MG63 (cell line): Measurements from ENCODE around the gene LTBP3. TPM values are rescaled to one million over a fixed set of nuclear protein-coding genes. Genes with fewer than 3 reads are reported as not detected.

Experiments used
- DNase-seq: peaks from one replicate; pipeline ENCODE4 v3.0.0-alpha.2; 2020
- H3K27me3 ChIP-seq: fragments of 250-450 bp; sonication (Bioruptor Pico); 2 replicates; pipeline ENCODE4 v1.5.1; 2020; ENCODE audit warnings: mild to moderate bottlenecking, moderate library complexity
- H3K36me3 ChIP-seq: fragments of 250-450 bp; sonication (Bioruptor Pico); 2 replicates; pipeline ENCODE4 v1.5.1; 2020; ENCODE audit warnings: mild to moderate bottlenecking, moderate library complexity
- H3K4me3 ChIP-seq: fragments of 250-450 bp; sonication (Bioruptor Pico); 2 replicates; pipeline ENCODE4 v1.5.1; 2020; ENCODE audit warnings: mild to moderate bottlenecking, moderate library complexity
- H3K9me3 ChIP-seq: fragments of 250-450 bp; sonication (Bioruptor Pico); 2 replicates; pipeline ENCODE4 v1.5.1; 2020; ENCODE audit warnings: mild to moderate bottlenecking, moderate library complexity
- total RNA-seq: library from RNA; depleted of rRNA; stranded (reverse); fragments of >200 nt; shearing (Covaris generic); gene quantifications from 2 replicates; pipeline ENCODE4 v1.2.3, GENCODE V29; 2014; ENCODE audit warnings: low replicate concordance; rRNA removed

The LTBP3 gene
- 109 and 124 TPM in 2 replicates for total RNA-seq

DNA sequence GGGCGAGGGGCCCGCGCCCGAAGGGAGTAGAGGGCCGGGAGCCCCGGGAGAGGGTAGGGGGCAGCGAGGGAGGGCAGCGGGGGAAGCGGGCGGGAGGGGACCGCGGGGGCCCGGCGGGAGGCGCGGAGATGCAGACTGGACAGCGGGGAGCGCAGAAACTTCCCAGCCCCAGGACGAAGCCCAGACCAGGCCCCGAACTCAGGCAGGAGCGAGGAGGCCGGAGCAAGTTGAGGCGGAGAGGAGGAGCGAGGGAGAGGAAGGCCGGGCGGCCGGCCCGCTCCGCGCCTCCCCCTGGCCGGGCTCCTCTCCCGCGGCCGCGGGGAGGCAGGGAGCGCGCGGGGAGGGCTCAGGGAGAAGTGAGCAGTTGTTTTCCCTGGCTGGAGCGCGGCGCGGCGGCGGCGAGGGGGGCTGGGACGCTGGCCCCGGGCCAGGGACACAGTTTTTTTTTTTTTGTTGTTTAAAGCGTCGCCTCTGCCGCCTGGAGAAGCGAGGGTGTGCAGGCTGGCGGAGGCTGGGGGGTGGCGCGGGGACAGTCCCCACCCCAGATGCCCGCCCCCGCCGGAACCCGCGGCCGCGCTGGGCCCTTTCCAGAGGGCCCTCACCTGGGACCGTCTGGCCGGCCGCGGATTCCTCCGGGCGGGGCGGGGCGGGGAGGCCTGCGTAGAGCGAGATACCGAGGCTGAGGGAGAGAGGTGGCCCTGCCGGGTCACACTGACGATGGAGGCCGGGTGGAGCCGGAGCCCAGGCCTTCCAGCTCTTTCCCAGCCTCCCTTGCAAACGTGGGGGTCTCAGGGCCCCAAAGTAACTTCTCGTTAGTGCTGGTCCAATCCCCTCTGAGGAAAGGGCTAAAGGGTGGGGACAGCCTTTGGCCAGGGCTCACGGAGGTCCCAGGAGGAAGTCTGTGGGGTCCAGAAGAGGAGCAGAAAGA, at the start of gene LTBP3:
Gene LTBP3 (minus strand): TSS at position 358 of the 928 bp plus-strand sequence. CDS start 400 bp downstream, outside the sequence.
- peaks cover 20% of the 10 kb centered on the region for H3K36me3 ChIP-seq
- peak; percentile 89 for DNase-seq
- peak within 1 kb of the TSS; percentile 67 for H3K4me3 ChIP-seq
- no peaks in the 10 kb centered on the region for H3K9me3 ChIP-seq
- H3K27me3 ChIP-seq, result no peaks in the 10 kb centered on the region

DNA sequence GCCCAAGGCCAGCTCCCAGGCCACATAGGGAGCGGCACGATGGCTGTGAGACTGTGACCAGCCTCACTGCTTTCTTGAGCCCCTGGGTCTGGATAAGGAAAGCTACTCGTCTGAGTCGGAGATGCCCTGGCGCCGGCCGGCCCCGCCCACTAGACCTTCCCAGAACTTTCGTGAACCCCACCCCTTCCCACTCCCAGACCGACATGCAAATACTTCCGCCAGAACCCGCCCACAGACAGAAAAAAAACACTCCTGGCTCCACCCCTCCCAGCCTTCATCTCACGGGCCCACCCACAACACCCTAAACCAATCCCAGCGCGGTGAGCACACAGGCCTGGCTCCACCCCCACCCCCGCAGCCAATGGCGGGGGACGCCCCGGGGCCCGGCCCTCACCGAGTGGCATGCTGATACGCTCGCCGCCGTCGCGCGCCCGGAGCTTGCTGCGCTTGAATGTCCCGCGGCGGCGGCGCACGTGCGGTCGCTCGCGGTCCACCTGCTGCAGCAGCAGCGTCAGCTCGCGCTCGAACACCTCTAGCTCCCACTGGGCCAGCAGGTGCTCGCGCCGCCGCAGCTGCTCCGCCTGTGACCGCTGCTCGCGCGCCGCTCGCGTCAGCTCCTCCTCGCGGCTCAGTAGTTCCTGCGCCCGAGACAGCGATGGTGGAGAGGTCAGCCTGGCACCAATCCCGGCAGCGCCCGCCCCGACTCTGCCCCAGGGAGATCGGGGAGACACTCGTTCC, 48.9 kb upstream of the LTBP3 start:
- H3K36me3 ChIP-seq, result peaks cover 30% of the 10 kb centered on the region
- no peak overlapping the region for H3K4me3 ChIP-seq
- H3K9me3 ChIP-seq, result no peaks in the 10 kb centered on the region
- no peak for DNase-seq
- no peaks in the 10 kb centered on the region for H3K27me3 ChIP-seq

DNA sequence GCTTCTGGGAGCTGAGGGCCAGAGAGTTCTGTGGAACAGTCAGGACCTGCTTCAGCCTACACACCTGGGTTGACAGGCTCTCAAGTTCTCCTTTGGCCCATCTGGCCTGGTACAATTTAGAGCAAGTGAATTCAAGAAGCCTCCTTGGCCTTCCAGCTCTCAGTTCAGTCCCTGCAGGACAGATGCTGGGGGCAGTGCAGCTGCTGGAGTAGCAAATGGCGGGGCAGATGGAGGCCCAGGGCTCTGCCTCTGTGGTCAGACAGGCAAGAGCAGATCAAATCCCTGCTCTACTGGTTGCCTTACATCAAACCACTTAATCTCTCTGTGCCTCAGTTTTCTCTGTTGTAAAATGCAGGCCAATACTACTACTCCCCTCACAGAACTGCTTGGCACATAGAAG, 46.1 kb upstream of the LTBP3 start:
- Histone ChIP-seq H3K36me3 (peaks cover 26% of the 10 kb centered on the region), H3K4me3 (no peak overlapping the region), H3K27me3 (no peaks in the 10 kb centered on the region), H3K9me3 (no peaks in the 10 kb centered on the region)
- DNase-seq, result no peak

DNA sequence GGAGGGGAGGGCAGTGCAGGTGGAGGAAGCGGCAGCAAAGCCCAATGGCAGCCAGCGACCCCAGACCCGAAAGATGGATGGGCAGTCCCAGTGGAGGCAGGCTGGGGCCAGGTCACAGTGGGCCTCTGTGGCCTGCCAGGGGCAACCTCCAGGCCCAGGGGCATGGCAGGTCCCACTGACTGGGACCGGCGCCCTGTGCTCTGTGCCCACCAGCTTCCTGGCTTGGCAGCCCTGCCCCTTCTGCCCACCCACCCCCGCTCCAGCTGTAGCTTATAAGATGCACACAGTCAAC, 41.7 kb upstream of the LTBP3 start:
- Histone ChIP-seq H3K27me3 (no peaks in the 10 kb centered on the region), H3K4me3 (no peak overlapping the region), H3K9me3 (no peaks in the 10 kb centered on the region), H3K36me3 (peaks cover 13% of the 10 kb centered on the region)
- DNase-seq, result no peak

DNA sequence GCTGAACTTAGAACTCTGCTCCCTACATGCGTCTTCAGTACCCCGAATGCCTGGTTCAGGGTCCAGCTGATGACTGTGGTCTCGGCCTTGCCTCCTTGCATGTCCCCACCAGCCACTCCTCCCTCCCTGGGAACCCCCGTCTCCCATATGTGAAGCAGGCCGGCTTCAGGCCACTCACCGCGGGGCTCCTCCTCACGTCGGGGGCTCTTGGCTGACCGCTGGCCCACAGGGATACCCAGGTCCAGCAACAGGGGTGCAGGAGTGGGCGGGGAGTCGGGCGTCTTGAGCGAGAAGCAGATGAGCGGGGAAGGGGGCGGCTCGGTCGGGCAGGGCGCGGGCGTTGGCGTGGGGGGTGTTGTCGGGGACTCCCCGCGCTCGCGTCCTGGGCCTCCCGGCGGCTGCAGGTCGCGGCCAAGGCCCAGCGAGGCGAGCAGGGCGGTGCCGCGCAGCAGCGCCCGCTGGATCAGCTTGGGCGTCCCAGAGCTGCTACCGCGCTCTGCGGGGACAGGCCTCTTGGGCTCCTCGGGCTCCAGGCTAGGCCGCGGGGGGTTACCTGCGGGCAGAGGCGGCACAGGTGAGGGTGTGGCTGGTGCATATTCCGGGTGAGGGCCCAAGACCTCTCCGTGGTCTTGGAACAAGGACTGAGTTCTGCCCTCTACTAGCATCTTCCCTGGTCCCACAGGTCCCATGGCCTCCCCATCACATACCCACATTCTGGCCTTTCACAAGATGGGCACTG, 41.2 kb upstream of the LTBP3 start:
- Histone ChIP-seq H3K9me3 (no peaks in the 10 kb centered on the region), H3K4me3 (no peak overlapping the region), H3K27me3 (no peaks in the 10 kb centered on the region), H3K36me3 (peaks cover 9% of the 10 kb centered on the region; the same call in 1 of the 2 replicates)
- no peak for DNase-seq

DNA sequence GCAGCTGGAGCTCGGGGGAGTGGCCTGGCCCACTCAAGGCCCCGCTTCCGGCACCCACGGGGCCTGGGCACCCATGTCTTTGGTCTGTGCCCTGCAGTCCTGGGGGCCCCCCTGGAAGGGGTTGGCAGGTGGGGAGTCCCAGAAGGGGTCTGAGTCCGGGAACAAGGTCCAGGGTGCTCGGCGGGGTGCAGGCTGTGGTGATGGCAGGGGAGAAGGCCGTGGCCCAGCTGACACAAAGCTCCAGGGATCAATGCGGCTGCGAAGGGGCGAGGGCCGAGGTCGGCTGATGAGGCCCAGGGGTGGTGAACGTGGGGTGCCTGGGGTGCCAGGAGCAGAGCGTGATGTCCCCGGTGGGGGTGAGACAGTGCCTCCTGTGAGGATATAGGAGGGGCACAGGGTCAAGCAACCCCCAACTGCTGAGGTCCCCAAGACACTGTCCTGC, 40.1 kb upstream of the LTBP3 start:
- peaks cover 5% of the 10 kb centered on the region; the same call in 1 of the 2 replicates for H3K36me3 ChIP-seq
- no peaks in the 10 kb centered on the region for H3K9me3 ChIP-seq
- DNase-seq, result no peak
- no peaks in the 10 kb centered on the region for H3K27me3 ChIP-seq
- H3K4me3 ChIP-seq, result no peak overlapping the region

DNA sequence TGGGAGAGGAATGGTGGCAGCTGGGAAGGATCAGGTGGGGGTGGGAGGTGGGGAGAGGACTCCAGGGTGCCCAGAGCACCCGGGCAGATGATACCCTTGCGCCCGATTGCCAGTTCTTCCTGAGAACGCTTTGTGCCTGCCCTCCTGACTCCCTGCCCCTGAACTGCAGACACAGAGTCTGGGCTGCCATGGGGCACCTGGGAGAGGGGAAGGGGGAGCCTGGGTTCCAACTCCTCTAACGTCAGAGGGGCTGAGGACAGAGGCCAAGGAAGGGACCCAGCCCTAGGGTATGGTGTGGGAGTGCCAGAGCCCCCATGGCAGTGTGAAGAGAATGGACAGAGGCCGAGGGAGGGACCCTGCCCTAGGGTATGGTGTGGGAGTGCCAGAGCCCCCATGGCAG, 38.4 kb upstream of the LTBP3 start:
- no peaks in the 10 kb centered on the region for H3K27me3 ChIP-seq
- H3K36me3 ChIP-seq, result peaks cover 5% of the 10 kb centered on the region; the same call in 1 of the 2 replicates

DNA sequence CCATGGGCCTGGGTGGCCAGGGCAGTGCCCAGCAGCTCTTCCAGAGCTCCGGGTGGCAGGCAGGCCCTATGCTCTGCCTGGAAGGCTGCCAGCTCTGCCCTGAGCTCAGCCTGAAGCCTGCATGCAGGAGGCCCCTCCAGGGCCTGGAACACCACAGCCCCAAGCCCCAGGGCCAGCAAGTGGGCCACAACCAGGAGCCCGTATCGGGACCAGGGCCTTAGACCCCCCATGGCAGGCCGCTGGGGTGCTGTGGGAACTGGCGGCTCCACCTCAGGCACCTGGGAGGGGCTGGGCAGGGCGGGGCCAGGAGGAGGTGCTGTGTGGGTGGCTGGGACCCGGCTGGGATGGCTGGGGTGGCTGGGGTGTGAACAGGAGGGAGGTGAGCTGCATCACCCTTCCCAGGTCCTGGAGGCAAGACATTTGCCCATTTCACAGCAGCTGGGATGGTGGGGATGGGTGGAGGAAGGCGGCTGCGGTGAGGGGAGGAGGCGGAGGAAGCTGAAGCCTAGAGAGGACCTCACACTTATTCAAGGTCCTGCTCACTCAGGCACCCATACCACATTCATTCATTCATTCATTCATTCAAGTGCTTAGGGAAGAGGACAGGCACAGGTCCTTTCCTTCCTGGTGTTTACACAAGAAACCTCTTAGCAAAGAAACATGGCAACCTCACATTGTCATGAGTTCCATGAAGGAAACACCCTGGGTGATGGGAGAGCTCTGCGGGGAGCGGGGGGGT, 37.6 kb upstream of the LTBP3 start, which contains the start of gene KCNK7:
Gene KCNK7 (minus strand): TSS at position 258 of the 739 bp plus-strand sequence. CDS start 28 bp downstream, at position 230.
- peaks cover 9% of the 10 kb centered on the region for H3K36me3 ChIP-seq
- H3K9me3 ChIP-seq, result no peaks in the 10 kb centered on the region
- no peaks in the 10 kb centered on the region for H3K27me3 ChIP-seq
- DNase-seq, result no peak
- no peak within 1 kb of the TSS for H3K4me3 ChIP-seq

More for the DNA sequence above, 38.4 kb upstream of the LTBP3 start:
- H3K9me3 ChIP-seq, result no peaks in the 10 kb centered on the region
- no peak for DNase-seq
- no peak overlapping the region for H3K4me3 ChIP-seq

DNA sequence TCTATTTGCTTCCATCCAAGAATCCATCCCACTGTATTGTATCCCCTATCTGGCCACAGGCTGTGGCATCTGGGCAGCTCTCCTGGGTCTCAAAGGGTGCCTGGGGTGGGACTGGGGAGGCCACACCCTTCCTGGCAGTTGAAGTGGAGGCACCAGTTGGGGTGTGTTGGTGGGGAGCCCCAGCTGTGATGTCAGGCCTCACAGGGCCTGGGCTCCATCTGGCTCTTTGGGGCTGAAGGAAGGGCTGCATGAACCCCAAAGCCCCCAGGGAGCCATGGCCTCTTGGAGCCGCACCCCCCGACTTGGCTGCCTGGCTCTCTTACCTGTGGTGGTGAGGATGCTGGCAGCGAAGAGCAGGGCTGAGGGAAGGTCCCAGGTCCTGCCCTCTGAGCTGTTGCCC, 37.0 kb upstream of the LTBP3 start:
- no peaks in the 10 kb centered on the region for H3K9me3 ChIP-seq
- H3K27me3 ChIP-seq, result no peaks in the 10 kb centered on the region
- DNase-seq, result no peak
- H3K4me3 ChIP-seq, result no peak overlapping the region
- H3K36me3 ChIP-seq, result peaks cover 15% of the 10 kb centered on the region

DNA sequence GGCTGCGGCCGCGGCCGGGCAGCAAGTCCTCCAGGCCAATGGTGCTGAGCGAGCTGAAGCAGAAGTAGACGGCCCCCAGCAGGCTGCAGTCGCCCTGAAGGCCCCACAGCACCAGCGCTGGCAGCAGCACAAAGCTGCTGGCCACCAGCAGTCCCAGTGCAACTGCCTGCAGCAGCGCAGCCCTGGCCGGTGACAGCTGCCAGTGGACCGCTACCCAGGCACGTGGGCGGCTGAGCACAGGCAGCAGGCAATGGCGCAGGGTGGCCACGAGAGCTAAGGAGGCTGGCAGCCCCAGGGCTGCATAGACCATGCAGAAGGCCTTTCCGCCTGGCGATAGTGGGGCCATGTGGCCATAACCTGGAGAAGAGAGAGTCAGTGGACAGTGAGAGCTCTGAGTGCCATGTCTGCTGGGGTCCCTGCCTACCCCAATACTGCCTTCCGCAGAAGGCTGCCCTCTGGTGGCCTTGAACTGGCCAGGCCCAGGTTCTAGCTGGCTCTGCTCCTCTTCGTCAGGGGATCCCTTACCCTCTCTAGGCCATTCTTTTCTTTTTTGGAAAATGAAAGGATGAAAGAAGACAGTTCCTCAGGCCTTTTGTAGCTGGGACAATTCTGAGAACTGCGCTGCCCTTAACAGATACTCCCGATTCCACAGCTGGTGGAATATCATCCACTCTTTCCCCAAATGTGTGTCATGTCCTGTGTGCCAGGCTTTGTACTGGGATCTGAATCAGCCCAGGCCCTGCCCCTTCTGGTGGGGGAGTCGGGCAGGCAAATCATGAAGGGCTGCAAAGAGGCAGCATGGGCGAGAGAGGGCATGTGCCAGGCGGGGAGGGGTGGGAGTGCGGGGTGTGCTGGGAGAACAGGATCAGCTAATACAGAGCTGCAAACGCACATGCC, 35.6 kb upstream of the LTBP3 start:
- H3K9me3 ChIP-seq, result no peaks in the 10 kb centered on the region
- no peaks in the 10 kb centered on the region for H3K27me3 ChIP-seq
- no peak for DNase-seq
- H3K4me3 ChIP-seq, result no peak overlapping the region
- peaks cover 16% of the 10 kb centered on the region for H3K36me3 ChIP-seq

DNA sequence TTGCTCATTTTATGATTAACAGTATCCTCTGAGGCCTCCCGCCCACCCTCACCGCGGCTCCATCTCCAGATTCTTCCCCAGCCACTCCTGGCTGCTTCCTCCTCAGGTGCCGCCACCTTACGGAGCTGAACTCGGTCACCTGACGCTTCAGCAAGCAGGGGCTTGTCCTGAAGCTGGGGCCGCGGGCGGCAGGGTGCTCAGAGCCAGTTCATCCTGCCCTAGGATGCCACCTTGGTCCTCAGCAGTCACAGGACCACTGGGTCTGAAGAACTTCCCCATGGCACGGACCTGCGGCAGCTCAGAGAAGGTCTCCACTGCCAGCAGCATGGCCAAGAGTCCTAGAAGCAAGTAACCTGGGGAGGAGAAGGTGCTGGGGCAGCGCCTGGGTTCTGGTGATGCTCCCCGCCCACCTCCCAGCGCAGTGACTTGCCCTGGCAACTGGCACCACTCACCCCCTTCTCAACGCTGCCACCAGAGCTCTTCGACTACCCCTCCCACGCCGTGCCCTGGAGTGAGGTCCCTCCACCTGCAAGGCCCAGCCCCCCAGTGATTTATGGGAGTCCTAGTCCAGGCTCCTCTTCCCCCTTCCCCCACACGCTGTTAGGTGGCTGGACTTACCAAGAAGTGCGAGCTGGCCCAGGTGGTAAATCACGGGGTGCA, 34.8 kb upstream of the LTBP3 start:
- Histone ChIP-seq H3K9me3 (no peaks in the 10 kb centered on the region), H3K4me3 (no peak overlapping the region), H3K36me3 (peaks cover 21% of the 10 kb centered on the region), H3K27me3 (no peaks in the 10 kb centered on the region)
- no peak for DNase-seq

DNA sequence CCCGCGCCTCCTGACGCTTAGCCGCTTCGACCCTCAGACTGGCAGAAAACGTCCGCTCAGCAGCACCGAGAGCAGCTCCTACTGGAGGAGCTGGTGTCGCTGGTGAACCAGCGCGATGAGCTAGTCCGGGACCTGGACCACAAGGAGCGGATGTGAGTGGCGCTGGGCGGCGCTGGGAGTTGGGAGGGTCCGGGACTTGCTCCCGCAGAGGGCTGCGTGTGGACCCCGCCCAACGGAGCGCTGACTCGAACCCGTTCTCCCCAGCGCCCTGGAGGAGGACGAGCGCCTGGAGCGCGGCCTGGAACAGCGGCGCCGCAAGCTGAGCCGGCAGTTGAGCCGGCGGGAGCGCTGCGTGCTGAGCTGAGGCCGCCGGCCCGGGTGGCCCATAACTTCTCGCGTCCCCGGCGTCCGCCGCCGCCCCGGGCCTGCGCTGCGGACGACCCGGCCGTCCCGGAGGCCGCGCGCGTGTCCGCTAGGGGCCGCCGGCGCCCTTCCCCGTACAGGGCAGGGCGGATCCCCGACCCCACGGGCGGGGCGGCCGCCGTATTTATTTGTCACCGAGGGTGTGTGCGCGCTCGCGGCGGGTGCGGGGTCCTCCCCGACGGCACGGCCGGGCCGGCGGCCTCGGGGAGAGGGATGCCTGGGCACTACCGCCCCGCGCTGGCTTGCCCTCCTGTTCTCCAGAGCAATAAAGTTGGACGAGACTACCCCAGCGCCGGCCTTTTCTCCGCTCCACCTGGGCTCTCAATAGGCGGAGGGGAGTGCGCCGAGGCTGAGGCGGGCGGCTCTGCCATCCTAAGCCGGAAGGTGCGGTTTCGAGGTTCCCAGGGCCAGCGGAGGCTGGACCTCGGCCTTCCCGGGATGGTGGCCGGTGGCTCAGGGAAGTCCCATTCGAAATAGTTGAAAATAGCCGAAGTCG, 34.0 kb upstream of the LTBP3 start:
- Histone ChIP-seq H3K27me3 (no peaks in the 10 kb centered on the region), H3K4me3 (no peak overlapping the region), H3K36me3 (peaks cover 21% of the 10 kb centered on the region), H3K9me3 (no peaks in the 10 kb centered on the region)
- no peak for DNase-seq

DNA sequence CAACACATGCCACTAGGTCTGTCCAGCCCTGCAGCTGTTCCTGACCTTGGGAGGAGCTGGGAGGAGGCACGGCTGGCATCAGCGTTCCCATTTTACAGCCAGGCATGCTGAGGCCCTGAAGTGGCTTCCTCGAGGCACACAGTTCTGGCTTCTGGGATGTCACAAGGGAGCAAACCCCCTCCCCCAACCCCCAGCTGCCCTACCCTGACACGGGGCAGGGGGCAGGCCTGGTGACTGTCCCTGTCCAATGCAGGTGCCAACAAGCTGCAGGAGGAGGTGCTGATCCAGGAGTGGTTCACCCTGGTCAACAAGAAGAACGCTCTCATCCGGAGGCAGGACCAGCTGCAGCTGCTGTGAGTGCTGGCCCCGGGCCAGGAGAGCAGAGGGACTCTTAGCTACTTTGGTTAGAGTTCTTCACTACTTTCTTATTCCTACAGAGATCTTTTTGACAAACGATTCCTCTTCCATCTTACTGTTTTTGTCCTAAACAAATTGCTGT, 32.1 kb upstream of the LTBP3 start:
- Histone ChIP-seq H3K36me3 (peaks cover 25% of the 10 kb centered on the region), H3K4me3 (no peak overlapping the region), H3K27me3 (no peaks in the 10 kb centered on the region), H3K9me3 (no peaks in the 10 kb centered on the region)
- no peak for DNase-seq
